Upper lobe of left lung (tissue), 6 donors: ENCODE measurements around the gene DDN. TPM values are rescaled to one million over a fixed set of nuclear protein-coding genes. Genes with fewer than 3 reads are reported as not detected.

Experiments
- ATAC-seq, 2 donors: fragments of 200-7000 bp; cut with Tn5 transposase; one replicate each; pipeline ENCODE4 v1.9.1; 2022; ENCODE audit warnings: mild to moderate bottlenecking in 2 of 2, moderate library complexity in 2 of 2; ENCODE audit not compliant: low FRiP score in 2 of 2
- DNase-seq, 2 donors: peaks; one replicate each; pipeline ENCODE4 v3.0.0-alpha.2; 2019 to 2020
- H3K27ac ChIP-seq, 4 donors: fragments of 200-600 bp; sonication (generic); one replicate each; pipeline ENCODE4 v1.5.1; 2016 to 2019
- H3K27me3 ChIP-seq, 4 donors: fragments of 200-600 bp; sonication (generic); one replicate each; pipeline ENCODE4 v1.5.1; 2017 to 2019
- H3K36me3 ChIP-seq, 4 donors: fragments of 200-600 bp; sonication (generic); one replicate each; pipeline ENCODE4 v1.5.1; 2016 to 2019
- H3K4me1 ChIP-seq, 4 donors: fragments of 200-600 bp; sonication (generic); one replicate each; pipeline ENCODE4 v1.5.1; 2018 to 2019
- H3K4me3 ChIP-seq, 4 donors: fragments of 200-600 bp; sonication (generic); one replicate each; pipeline ENCODE4 v1.5.1; 2017 to 2019; ENCODE audit warnings: mild to moderate bottlenecking in 2 of 4, moderate library complexity in 1 of 4
- H3K9me3 ChIP-seq, 4 donors: fragments of 200-600 bp; sonication (generic); one replicate each; pipeline ENCODE4 v1.5.1; 2018 to 2019
- EP300 ChIP-seq, 4 donors: sonication (generic); formaldehyde crosslinking; IDR thresholded peaks; one replicate each; pipeline ENCODE4 v1.5.1; 2017; ENCODE audit warnings: antibody characterized with exemption in 4 of 4, control low read depth in 2 of 4
- POLR2A ChIP-seq, 4 donors: fragments of 450-650 bp; IDR thresholded peaks; one replicate each; pipeline ENCODE4 v1.5.1; 2016 to 2017; ENCODE audit warnings: antibody characterized with exemption in 4 of 4, mild to moderate bottlenecking in 2 of 4
- POLR2AphosphoS5 ChIP-seq, 2 donors: sonication (generic); formaldehyde crosslinking; IDR thresholded peaks; one replicate each; pipeline ENCODE4 v1.5.1; 2017; ENCODE audit warnings: antibody characterized with exemption in 2 of 2
- WGBS, 2 donors: methylation state at CpG; one replicate each; pipeline ENCODE4 v1.1.5; 2017 to 2018; 5-methylcytosine and 5-hydroxymethylcytosine counted together
- total RNA-seq, 6 donors: library from RNA; depleted of rRNA in 4 of 6; stranded (reverse); fragments of >200 nt in 4 of 6; gene quantifications; one replicate each; pipeline versions ENCODE4 v1.1.0 to v1.2.1, GENCODE V29; 2016 to 2021
- TF ChIP-seq, protein P1 (sequence below), 6 experiments: fragments of 450-650 bp in 4 of 6; fragments of 200-600 bp in 2 of 6; sonication (generic) in 2 of 6; IDR thresholded peaks; one replicate each; pipeline ENCODE4 v1.5.1; 2016 to 2019; ENCODE audit warnings: antibody characterized with exemption in 6 of 6
- donor health status: DM: no; HTN: no; CAD: no; lungs with moderate emphysema.
- donor health status: DM: no; HTN: yes; CAD: no; lungs with severe emphysema.

The DDN gene
- total RNA-seq, 6 donors from 2014 or later, result 0.13 to 0.30 (median 0.18) TPM; not detected in 2

DNA sequence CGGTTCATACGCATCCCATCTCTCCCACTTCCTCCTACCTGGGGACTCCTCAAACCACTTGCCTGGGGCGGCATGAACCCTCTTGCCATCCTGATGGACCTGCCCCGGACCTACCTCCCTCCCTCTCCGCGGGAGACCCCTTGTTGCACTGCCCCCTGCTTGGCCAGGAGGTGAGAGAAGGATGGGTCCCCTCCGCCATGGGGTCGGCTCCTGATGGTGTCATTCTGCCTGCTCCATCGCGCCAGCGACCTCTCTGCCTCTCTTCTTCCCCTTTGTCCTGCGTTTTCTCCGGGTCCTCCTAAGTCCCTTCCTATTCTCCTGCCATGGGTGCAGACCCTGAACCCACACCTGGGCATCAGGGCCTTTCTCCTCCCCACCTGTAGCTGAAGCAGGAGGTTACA lies 17.4 kb downstream of the DDN start:
- TF ChIP-seq EP300 (IDR thresholded peaks at IDR 0.05) (no peak), POLR2A (IDR thresholded peaks at IDR 0.05) (no peak), POLR2AphosphoS5 (IDR thresholded peaks at IDR 0.05) (no peak)
- TF ChIP-seq, protein P1, sequence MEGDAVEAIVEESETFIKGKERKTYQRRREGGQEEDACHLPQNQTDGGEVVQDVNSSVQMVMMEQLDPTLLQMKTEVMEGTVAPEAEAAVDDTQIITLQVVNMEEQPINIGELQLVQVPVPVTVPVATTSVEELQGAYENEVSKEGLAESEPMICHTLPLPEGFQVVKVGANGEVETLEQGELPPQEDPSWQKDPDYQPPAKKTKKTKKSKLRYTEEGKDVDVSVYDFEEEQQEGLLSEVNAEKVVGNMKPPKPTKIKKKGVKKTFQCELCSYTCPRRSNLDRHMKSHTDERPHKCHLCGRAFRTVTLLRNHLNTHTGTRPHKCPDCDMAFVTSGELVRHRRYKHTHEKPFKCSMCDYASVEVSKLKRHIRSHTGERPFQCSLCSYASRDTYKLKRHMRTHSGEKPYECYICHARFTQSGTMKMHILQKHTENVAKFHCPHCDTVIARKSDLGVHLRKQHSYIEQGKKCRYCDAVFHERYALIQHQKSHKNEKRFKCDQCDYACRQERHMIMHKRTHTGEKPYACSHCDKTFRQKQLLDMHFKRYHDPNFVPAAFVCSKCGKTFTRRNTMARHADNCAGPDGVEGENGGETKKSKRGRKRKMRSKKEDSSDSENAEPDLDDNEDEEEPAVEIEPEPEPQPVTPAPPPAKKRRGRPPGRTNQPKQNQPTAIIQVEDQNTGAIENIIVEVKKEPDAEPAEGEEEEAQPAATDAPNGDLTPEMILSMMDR (IDR thresholded peaks at IDR 0.05), result no peak
- Histone ChIP-seq H3K27ac (no peak overlapping the region), H3K9me3 (no peaks in the 10 kb centered on the region), H3K4me1 (peaks cover 39 to 44% (median 42%) of the 10 kb centered on the region in 4 donors), H3K4me3 (peak overlapping the region in 1 of 4 donors; percentile 37), H3K36me3 (no peaks in the 10 kb centered on the region), H3K27me3 (peaks cover 0 to 62% (median 36%) of the 10 kb centered on the region in 4 donors)
- 13 to 25% methylated on average over 10 to 13 of the region's 13 CpGs for WGBS, 2 donors
- no peak for ATAC-seq
- DNase-seq, result no peak

DNA sequence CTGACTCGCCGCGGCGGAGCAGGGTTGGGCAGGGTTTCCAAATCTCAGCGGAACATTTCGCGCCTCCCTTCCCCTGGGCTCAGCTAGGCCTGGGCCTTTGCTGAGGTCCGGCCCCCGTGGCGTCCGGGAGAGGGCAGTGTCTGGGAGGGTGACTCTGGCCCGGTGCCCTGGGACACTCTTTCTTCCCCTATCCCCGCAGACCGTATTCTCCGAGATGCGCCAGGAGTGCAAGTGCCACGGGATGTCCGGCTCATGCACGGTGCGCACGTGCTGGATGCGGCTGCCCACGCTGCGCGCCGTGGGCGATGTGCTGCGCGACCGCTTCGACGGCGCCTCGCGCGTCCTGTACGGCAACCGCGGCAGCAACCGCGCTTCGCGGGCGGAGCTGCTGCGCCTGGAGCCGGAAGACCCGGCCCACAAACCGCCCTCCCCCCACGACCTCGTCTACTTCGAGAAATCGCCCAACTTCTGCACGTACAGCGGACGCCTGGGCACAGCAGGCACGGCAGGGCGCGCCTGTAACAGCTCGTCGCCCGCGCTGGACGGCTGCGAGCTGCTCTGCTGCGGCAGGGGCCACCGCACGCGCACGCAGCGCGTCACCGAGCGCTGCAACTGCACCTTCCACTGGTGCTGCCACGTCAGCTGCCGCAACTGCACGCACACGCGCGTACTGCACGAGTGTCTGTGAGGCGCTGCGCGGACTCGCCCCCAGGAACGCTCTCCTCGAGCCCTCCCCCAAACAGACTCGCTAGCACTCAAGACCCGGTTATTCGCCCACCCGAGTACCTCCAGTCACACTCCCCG lies 18.0 kb downstream of the DDN start:
- Histone ChIP-seq H3K27me3 (peaks cover 0 to 58% (median 36%) of the 10 kb centered on the region in 4 donors), H3K9me3 (no peaks in the 10 kb centered on the region), H3K4me1 (peaks cover 39 to 44% (median 42%) of the 10 kb centered on the region in 4 donors), H3K4me3 (peak overlapping the region in 3 of 4 donors; percentile 28 to 40 (median 37)), H3K36me3 (no peaks in the 10 kb centered on the region), H3K27ac (no peak overlapping the region)
- ATAC-seq (peak; percentile 28 to 38), DNase-seq (peak in 1 of 2 donors; percentile 88)
- peak in 1 of 4 donors; percentile 13 for TF ChIP-seq POLR2A (IDR thresholded peaks at IDR 0.05)
- TF ChIP-seq EP300 (IDR thresholded peaks at IDR 0.05), result no peak
- TF ChIP-seq, protein P1 (IDR thresholded peaks at IDR 0.05), result peak in 4 of 6 experiments; percentile 0 to 12 (median 8)
- TF ChIP-seq POLR2AphosphoS5 (IDR thresholded peaks at IDR 0.05), result no peak
- 0 to 4% methylated on average over 11 to 34 of the region's 91 CpGs for whole genome bisulfite sequencing, 2 donors

DNA sequence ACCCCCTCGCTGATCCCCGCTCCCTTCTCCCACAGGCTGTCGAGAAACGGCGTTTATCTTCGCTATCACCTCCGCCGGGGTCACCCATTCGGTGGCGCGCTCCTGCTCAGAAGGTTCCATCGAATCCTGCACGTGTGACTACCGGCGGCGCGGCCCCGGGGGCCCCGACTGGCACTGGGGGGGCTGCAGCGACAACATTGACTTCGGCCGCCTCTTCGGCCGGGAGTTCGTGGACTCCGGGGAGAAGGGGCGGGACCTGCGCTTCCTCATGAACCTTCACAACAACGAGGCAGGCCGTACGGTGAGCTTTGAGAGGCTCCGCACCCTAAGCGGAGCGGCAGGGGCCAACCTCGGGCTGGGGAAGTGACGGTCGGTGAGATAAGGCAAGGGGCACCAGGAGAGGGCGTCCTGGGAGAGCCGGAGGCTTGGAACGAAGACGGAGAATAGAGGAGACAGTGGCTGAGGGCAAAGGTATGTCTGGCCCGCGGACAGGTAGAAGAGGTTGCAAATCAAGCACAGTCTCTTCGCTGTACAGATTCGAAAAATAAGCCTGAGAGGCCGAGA lies 18.7 kb downstream of the DDN start:
- H3K9me3 ChIP-seq, result no peaks in the 10 kb centered on the region
- DNase-seq (peak in 1 of 2 donors; percentile 85), ATAC-seq (no peak)
- H3K27ac ChIP-seq, result no peak overlapping the region
- H3K27me3 ChIP-seq, result peaks cover 0 to 58% (median 36%) of the 10 kb centered on the region in 4 donors
- H3K4me1 ChIP-seq, result peaks cover 39 to 44% (median 42%) of the 10 kb centered on the region in 4 donors
- TF ChIP-seq EP300 (IDR thresholded peaks at IDR 0.05) (no peak), POLR2A (IDR thresholded peaks at IDR 0.05) (no peak), POLR2AphosphoS5 (IDR thresholded peaks at IDR 0.05) (no peak)
- TF ChIP-seq, protein P1 (IDR thresholded peaks at IDR 0.05), result no peak
- peak overlapping the region in 3 of 4 donors; percentile 28 to 40 (median 37) for H3K4me3 ChIP-seq
- 2% methylated on average over 34 to 45 of the region's 46 CpGs for WGBS, 2 donors
- no peaks in the 10 kb centered on the region for H3K36me3 ChIP-seq

DNA sequence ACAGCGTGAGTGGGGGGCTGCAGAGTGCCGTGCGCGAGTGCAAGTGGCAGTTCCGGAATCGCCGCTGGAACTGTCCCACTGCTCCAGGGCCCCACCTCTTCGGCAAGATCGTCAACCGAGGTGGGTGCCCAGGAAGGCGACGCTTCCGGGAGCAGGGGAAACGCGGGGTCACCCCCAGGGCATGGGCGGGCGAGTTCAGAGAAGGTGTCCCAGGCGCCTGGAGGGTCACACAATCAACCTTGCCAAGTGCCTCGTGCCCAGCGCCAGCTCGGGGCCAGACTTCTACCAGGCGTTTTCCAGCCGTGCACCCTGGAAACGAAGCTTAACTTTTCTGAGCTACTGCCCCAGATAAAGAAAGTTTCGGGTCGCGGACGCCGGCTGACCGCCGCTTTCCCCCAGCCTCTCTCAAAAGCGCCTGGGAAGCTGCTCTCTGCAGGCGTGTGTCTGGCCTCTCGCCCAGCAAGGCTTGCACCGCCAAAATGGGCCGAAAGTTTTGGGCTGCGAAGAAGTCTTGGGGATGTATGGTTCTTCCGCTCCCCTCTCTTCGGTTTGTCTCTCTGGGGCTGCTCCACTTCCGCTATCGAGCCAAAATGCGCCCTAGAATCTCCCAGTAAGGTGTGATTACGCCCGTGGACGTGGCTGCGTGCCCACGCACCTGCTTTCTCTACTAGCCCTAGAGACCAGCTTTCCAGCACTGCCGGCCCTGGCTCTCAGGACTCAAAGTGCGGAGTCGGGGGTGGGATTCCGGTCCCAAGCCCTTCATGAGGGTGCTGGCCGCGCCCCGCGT lies 19.4 kb downstream of the DDN start:
- no peak for TF ChIP-seq POLR2AphosphoS5 (IDR thresholded peaks at IDR 0.05)
- no peak for TF ChIP-seq EP300 (IDR thresholded peaks at IDR 0.05)
- TF ChIP-seq, protein P1 (IDR thresholded peaks at IDR 0.05), result no peak
- no peak for TF ChIP-seq POLR2A (IDR thresholded peaks at IDR 0.05)
- peaks cover 39 to 44% (median 42%) of the 10 kb centered on the region in 4 donors for H3K4me1 ChIP-seq
- DNase-seq (peak in 1 of 2 donors; percentile 84), ATAC-seq (peak; percentile 3 to 5)
- no peaks in the 10 kb centered on the region for H3K9me3 ChIP-seq
- H3K27me3 ChIP-seq, result peaks cover 0 to 58% (median 36%) of the 10 kb centered on the region in 4 donors
- 2 to 3% methylated on average over 18 to 36 of the region's 55 CpGs for WGBS, 2 donors
- no peak overlapping the region for H3K27ac ChIP-seq
- H3K36me3 ChIP-seq, result no peaks in the 10 kb centered on the region
- H3K4me3 ChIP-seq, result peak overlapping the region in 3 of 4 donors; percentile 28 to 40 (median 37)
